GM13977 (cell line): ENCODE measurements around the gene IKZF2.

Experiments
- DNase-seq: peaks from one replicate; pipeline ENCODE4 v3.0.0; 2012; ENCODE audit warnings: low spot score
- CTCF ChIP-seq: IDR thresholded peaks from 2 replicates; pipeline ENCODE4 v1.5.1; 2012; ENCODE audit warnings: mild to moderate bottlenecking, control low read depth; ENCODE audit not compliant: insufficient read depth; ENCODE audit errors: extremely low read depth, missing control alignments
- in situ Hi-C: fragments of 300-500 bp; cut with MboI; formaldehyde crosslinking; loops from one replicate; pipeline ENCODE4 v1.12.0; 2022; ENCODE audit warnings: low sequenced_read_pairs, low pct_unique_long_range_greater_than_20kb, mixed read lengths, inconsistent platforms; ENCODE audit not compliant: unreplicated experiment

IKZF2 gene

GRCh38 chr2:212968284-212969081 lies 182.9 kb downstream of the IKZF2 start:
- no peak for DNase-seq
- no peak for TF ChIP-seq CTCF
- in situ Hi-C loops, result no loop called here

- in situ Hi-C loops, result no loop called here
- TF ChIP-seq CTCF, result no peak
- DNase-seq, result no peak
Observed at GRCh38 chr2:212966884-212967283, 184.5 kb downstream of the IKZF2 start.

- in situ Hi-C loops, result no loop called here
- TF ChIP-seq CTCF, result no peak
- no peak for DNase-seq
Observed at GRCh38 chr2:212962691-212963090, 188.7 kb downstream of the IKZF2 start.

- no peak for TF ChIP-seq CTCF
- in situ Hi-C loops, result no loop called here
- no peak for DNase-seq
Observed at GRCh38 chr2:212961255-212961654, 190.2 kb downstream of the IKZF2 start.

- in situ Hi-C loops, result no loop called here
- no peak for DNase-seq
- no peak for TF ChIP-seq CTCF
Observed at GRCh38 chr2:212960336-212960735, 191.1 kb downstream of the IKZF2 start.

- no peak for DNase-seq
- in situ Hi-C loops, result no loop called here
- no peak for TF ChIP-seq CTCF
Observed at GRCh38 chr2:212959471-212960117, 191.8 kb downstream of the IKZF2 start.
